PFSK-1 (cell line): Measurements from ENCODE around the gene KRT6C.

ENCODE experiments used
- FOXP2 ChIP-seq: optimal IDR thresholded peaks from 2 replicates; pipeline ENCODE3; 2011; ENCODE audit warnings: borderline replicate concordance, control low read depth, inconsistent platforms; ENCODE audit not compliant: insufficient read depth; ENCODE audit errors: extremely low read length, extremely low read depth
- POLR2AphosphoS5 ChIP-seq: IDR thresholded peaks from 2 replicates; pipeline ENCODE4 v1.6.1; 2012; ENCODE audit warnings: low read depth, mild to moderate bottlenecking, control low read depth, low read length, moderate library complexity
- REST ChIP-seq, 2 experiments: IDR thresholded peaks; 2 replicates each; pipeline versions ENCODE4 v1.6.1 to v1.8.0; 2011 to 2012; ENCODE audit warnings: low read depth in 2 of 2, low read length in 2 of 2, control low read depth in 1 of 2, inconsistent platforms in 1 of 2, mild to moderate bottlenecking in 1 of 2, moderate library complexity in 1 of 2; ENCODE audit not compliant: insufficient read depth in 1 of 2
- SIN3A ChIP-seq: IDR thresholded peaks from 2 replicates; pipeline ENCODE4 v1.6.1; 2012; ENCODE audit warnings: mild to moderate bottlenecking, low read length, moderate library complexity, borderline replicate concordance; ENCODE audit not compliant: insufficient read depth
- TAF1 ChIP-seq: IDR thresholded peaks from 2 replicates; pipeline ENCODE4 v1.6.1; 2012; ENCODE audit warnings: low read length, control low read depth, borderline replicate concordance; ENCODE audit not compliant: insufficient read depth

The KRT6C gene

GRCh38 chr12:52519387-52519703 is 45.7 kb upstream of the KRT6C start:
- TF ChIP-seq POLR2AphosphoS5 (no peak), TAF1 (no peak), FOXP2 (no peak), SIN3A (no peak), REST (IDR thresholded peaks at IDR 0.05; ENCODE audit: insufficient read depth in 1 of 2, low read depth in 2 of 2, low read length in 2 of 2) (no peak)

GRCh38 chr12:52518574-52519386 is 45.2 kb upstream of the KRT6C start:
- TF ChIP-seq FOXP2 (no peak), REST (IDR thresholded peaks at IDR 0.05; ENCODE audit: insufficient read depth in 1 of 2, low read depth in 2 of 2, low read length in 2 of 2) (no peak), POLR2AphosphoS5 (no peak), TAF1 (no peak), SIN3A (no peak)

DNA sequence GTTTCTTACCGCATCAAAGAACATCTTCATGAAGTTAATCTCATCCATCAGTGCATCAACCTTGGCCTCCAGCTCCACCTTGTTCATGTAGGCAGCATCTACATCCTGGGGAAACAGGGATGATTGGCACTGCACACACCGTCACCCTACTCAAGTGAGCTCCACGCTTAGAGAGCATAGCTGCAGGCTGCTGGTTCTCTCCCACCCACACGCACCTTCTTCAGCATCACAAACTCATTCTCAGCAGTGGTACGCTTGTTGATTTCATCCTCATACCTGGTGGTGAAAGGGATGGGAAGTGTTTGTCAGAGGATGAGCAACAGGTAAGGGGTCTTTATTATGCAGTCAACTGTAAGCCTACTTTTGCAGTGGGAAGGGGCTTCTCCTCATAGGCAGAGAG is 44.3 kb upstream of the KRT6C start:
- TF ChIP-seq SIN3A (no peak), FOXP2 (no peak)

DNA sequence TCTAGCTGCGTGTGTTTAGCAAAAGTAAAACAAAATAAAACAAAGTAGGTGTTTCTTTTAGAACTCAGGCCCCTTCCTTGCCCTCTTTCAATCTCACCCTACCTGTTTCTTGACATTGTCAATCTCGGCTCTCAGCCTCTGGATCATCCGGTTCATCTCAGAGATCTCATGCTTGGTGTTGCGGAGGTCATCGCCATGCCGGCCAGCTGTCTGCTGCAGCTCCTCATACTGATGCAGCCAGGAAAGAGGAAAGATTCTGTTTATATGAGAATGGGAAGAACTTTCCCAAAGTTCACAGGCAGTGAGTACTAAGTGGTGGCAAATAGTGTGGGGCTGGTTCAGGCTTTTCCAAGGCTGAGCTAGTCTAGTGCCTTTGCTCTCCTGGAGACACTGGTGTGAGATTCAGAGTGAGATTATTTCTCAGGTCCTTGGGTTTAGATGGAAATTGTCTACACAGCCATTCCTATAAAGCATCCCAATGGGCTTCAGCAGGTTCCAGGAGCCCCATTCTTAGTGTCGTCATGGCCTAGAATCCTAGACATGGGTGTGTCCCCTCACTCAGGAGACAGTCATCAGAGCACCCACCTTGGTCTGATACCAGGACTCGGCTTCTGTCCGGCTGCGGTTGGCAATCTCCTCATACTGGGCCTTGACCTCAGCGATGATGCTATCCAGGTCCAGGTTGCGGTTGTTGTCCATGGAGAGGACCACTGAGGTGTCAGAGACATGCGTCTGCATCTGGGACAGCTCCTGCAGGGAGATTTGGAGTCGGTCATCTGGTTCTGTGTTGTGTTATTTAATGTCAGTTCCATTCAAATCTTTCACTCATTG is 43.6 kb upstream of the KRT6C start:
- TF ChIP-seq TAF1 (no peak), POLR2AphosphoS5 (no peak), FOXP2 (no peak), REST (IDR thresholded peaks at IDR 0.05; ENCODE audit: insufficient read depth in 1 of 2, low read depth in 2 of 2, low read length in 2 of 2) (no peak), SIN3A (no peak)

GRCh38 chr12:52515927-52516831 is 42.6 kb upstream of the KRT6C start:
- no peak for TF ChIP-seq POLR2AphosphoS5
- no peak for TF ChIP-seq FOXP2
- no peak for TF ChIP-seq REST (IDR thresholded peaks at IDR 0.05; ENCODE audit: insufficient read depth in 1 of 2, low read depth in 2 of 2, low read length in 2 of 2)
- TF ChIP-seq TAF1 = no peak
- TF ChIP-seq SIN3A = no peak
